ENCODE measurements around the gene CRMP1.

DNA sequence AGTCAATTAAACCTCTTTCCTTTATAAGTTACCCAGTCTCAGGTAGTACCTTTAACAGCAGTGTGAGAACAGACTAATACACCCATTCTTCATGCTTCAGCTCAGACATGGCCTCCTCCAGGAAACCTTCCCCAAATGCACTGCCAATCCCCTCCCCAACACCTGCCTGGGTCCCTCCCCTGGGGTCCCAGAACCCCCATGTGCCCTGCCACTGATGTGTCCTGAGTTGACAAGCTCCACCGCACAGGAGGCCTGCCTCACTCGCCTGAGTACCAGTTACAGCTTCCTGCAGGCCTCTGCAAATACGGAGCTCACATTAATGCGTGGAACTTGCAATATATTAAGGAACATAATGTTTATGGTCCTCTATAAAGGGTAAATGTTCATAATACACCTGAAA lies 34.9 kb upstream of the CRMP1 start:
- TF ChIP-seq, protein P1, sequence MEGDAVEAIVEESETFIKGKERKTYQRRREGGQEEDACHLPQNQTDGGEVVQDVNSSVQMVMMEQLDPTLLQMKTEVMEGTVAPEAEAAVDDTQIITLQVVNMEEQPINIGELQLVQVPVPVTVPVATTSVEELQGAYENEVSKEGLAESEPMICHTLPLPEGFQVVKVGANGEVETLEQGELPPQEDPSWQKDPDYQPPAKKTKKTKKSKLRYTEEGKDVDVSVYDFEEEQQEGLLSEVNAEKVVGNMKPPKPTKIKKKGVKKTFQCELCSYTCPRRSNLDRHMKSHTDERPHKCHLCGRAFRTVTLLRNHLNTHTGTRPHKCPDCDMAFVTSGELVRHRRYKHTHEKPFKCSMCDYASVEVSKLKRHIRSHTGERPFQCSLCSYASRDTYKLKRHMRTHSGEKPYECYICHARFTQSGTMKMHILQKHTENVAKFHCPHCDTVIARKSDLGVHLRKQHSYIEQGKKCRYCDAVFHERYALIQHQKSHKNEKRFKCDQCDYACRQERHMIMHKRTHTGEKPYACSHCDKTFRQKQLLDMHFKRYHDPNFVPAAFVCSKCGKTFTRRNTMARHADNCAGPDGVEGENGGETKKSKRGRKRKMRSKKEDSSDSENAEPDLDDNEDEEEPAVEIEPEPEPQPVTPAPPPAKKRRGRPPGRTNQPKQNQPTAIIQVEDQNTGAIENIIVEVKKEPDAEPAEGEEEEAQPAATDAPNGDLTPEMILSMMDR (optimal IDR thresholded peaks at IDR 0.05 in 1 of 3, IDR thresholded peaks at IDR 0.05 in 1 of 3, conservative IDR thresholded peaks at IDR 0.05 in 1 of 3; ENCODE audit: extremely low read depth in 1 of 3, insufficient read depth in 2 of 3, low read length in 3 of 3) = no peak
- TF ChIP-seq EZH2 (IDR thresholded peaks at IDR 0.05; ENCODE audit: low read length) = no peak

Data from keratinocyte (primary cell).